Activated CD4-positive, alpha-beta T cell treated with anti-CD3 and anti-CD28 coated beads, Interleukin-2, amount 50 U/mL, for 4 hours (primary cell): ENCODE measurements around the gene IDI2.
A peak's percentile ranks its signal among the peaks of the same experiment; 100 is the strongest.

ENCODE experiments used
- DNase-seq, 2 experiments: peaks; one replicate each; pipeline ENCODE4 v3.0.0-alpha.2; 2020

IDI2 gene

GRCh38 chr10:1003884-1004670 lies 21.6 kb downstream of the IDI2 start:
- no peak for DNase-seq

- no peak for DNase-seq
Observed at GRCh38 chr10:1002425-1003006, 23.1 kb downstream of the IDI2 start.

- no peak for DNase-seq
Observed at GRCh38 chr10:997266-998022, 28.2 kb downstream of the IDI2 start.

- no peak for DNase-seq
Observed at GRCh38 chr10:996031-996430, 29.6 kb downstream of the IDI2 start.

GRCh38 chr10:995559-995926 lies 30.1 kb downstream of the IDI2 start:
- no peak for DNase-seq

GRCh38 chr10:994836-995558 lies 30.7 kb downstream of the IDI2 start:
- no peak for DNase-seq

- no peak for DNase-seq
Observed at GRCh38 chr10:992871-993270, 32.8 kb downstream of the IDI2 start.

GRCh38 chr10:992467-992866 lies 33.2 kb downstream of the IDI2 start:
- no peak for DNase-seq

GRCh38 chr10:990808-991207 lies 34.9 kb downstream of the IDI2 start:
- DNase-seq = no peak

- DNase-seq = peak; percentile 29 to 32
Observed at GRCh38 chr10:988667-989545, 36.8 kb downstream of the IDI2 start.

- peak; percentile 95 to 97 for DNase-seq
Observed at GRCh38 chr10:987870-988666, 37.6 kb downstream of the IDI2 start, which contains the start of gene GTPBP4. TSS of gene GTPBP4 (plus strand) at chr10:988434. CDS start at chr10:988480, 46 bp downstream.

- no peak for DNase-seq
Observed at GRCh38 chr10:987620-987869, 38.1 kb downstream of the IDI2 start.

- DNase-seq = no peak
Observed at GRCh38 chr10:986881-987619, 38.6 kb downstream of the IDI2 start.

GRCh38 chr10:986137-986825 lies 39.4 kb downstream of the IDI2 start:
- no peak for DNase-seq

- no peak for DNase-seq
Observed at GRCh38 chr10:985361-985760, 40.3 kb downstream of the IDI2 start.

- no peak for DNase-seq
Observed at GRCh38 chr10:983971-984655, 41.5 kb downstream of the IDI2 start.

- no peak for DNase-seq
Observed at GRCh38 chr10:983401-983800, 42.3 kb downstream of the IDI2 start.

GRCh38 chr10:980468-981093 lies 45.1 kb downstream of the IDI2 start:
- no peak for DNase-seq

GRCh38 chr10:978826-979421 lies 46.7 kb downstream of the IDI2 start:
- DNase-seq = no peak
